Keratinocyte (primary cell): ENCODE measurements around the gene PSMB9. TPM values are rescaled to one million over a fixed set of nuclear protein-coding genes. Genes with fewer than 3 reads are reported as not detected.

Experiments
- DNase-seq: peaks from one replicate; pipeline ENCODE4 v3.0.0-alpha.2; 2011; ENCODE audit warnings: low read depth, missing footprints, low spot score
- FAIRE-seq: peaks from 2 replicates; lab custom pipeline; 2011; peaks lifted over from hg19 to GRCh38; lab: Jason Lieb, UNC
- H2AFZ ChIP-seq: 2 replicates; pipeline ENCODE4 v1.6.0; 2012; ENCODE audit warnings: low read length, control low read depth, inconsistent platforms; ENCODE audit not compliant: control insufficient read depth
- H3K27ac ChIP-seq: 2 replicates; pipeline ENCODE4 v1.5.1; 2011; ENCODE audit warnings: low read length; ENCODE audit not compliant: control insufficient read depth, insufficient read depth
- H3K27me3 ChIP-seq: 3 replicates; pipeline ENCODE4 v1.6.0; 2011; ENCODE audit warnings: low read length; ENCODE audit not compliant: control insufficient read depth, insufficient read depth; ENCODE audit errors: extremely low read depth
- H3K36me3 ChIP-seq, 2 experiments: 2 replicates in 1 of 2; 3 replicates in 1 of 2; pipeline ENCODE4 v1.5.1; 2011; ENCODE audit warnings: low read length in 2 of 2, mild to moderate bottlenecking in 1 of 2; ENCODE audit not compliant: control insufficient read depth in 2 of 2, insufficient read depth in 2 of 2; ENCODE audit errors: extremely low read depth in 1 of 2
- H3K4me1 ChIP-seq: 3 replicates; pipeline ENCODE4 v1.5.1; 2011; ENCODE audit warnings: low read length; ENCODE audit not compliant: control insufficient read depth, insufficient read depth; ENCODE audit errors: extremely low read depth
- H3K4me2 ChIP-seq: 3 replicates; pipeline ENCODE4 v1.6.0; 2011; ENCODE audit warnings: low read depth, low read length; ENCODE audit not compliant: control insufficient read depth, insufficient read depth; ENCODE audit errors: extremely low read depth
- H3K4me3 ChIP-seq, 3 experiments: fragments of 200-600 bp in 1 of 3; sonication (generic) in 1 of 3; 2 replicates in 2 of 3; 3 replicates in 1 of 3; pipeline ENCODE4 v1.5.1; 2011 to 2016; ENCODE audit warnings: low read length in 3 of 3, mild to moderate bottlenecking in 3 of 3, control low read depth in 2 of 3, inconsistent platforms in 1 of 3, low read depth in 1 of 3, mixed read lengths in 1 of 3, mixed run types in 1 of 3, moderate library complexity in 1 of 3; ENCODE audit not compliant: control insufficient read depth in 2 of 3, insufficient read depth in 2 of 3; ENCODE audit errors: extremely low read depth in 1 of 3
- H3K79me2 ChIP-seq: 2 replicates; pipeline ENCODE4 v1.6.0; 2012; ENCODE audit warnings: low read length; ENCODE audit not compliant: control insufficient read depth, insufficient read depth
- H3K9ac ChIP-seq: 3 replicates; pipeline ENCODE4 v1.6.0; 2011; ENCODE audit warnings: low read length; ENCODE audit not compliant: control insufficient read depth, insufficient read depth; ENCODE audit errors: extremely low read depth
- H3K9me1 ChIP-seq: 3 replicates; pipeline ENCODE4 v1.6.0; 2011; ENCODE audit warnings: low read length; ENCODE audit not compliant: control insufficient read depth, insufficient read depth; ENCODE audit errors: extremely low read depth
- H3K9me3 ChIP-seq: 2 replicates; pipeline ENCODE4 v1.5.1; 2012; ENCODE audit warnings: low read depth, low read length; ENCODE audit not compliant: control insufficient read depth
- H4K20me1 ChIP-seq: 3 replicates; pipeline ENCODE4 v1.6.0; 2011; ENCODE audit warnings: low read length; ENCODE audit not compliant: control insufficient read depth, insufficient read depth; ENCODE audit errors: extremely low read depth
- EZH2 ChIP-seq: IDR thresholded peaks from one replicate; pipeline ENCODE4 v1.6.1; 2012; ENCODE audit warnings: inconsistent platforms, mild to moderate bottlenecking, low read length, moderate library complexity
- dilution Hi-C: fragments of 300-500 bp; cut with MboI; formaldehyde crosslinking; loops from one replicate; pipeline ENCODE4 v1.7.0; 2020; ENCODE audit warnings: low sequenced_read_pairs; ENCODE audit not compliant: extremely low pct_ligation_motif_present
- polyA plus RNA-seq, 5 experiments: library from polyadenylated mRNA; depleted of rRNA in 3 of 5; stranded (reverse) in 3 of 5; stranded (forward) in 1 of 5; unstranded in 1 of 5; fragments of >200 nt; gene quantifications; 1 replicate in 1 of 5; 2 replicates in 3 of 5; 3 replicates in 1 of 5; pipeline versions ENCODE4 v1.2.1 to v1.2.3, GENCODE V29; 2011 to 2012; ENCODE audit warnings: missing spikeins in 2 of 5, low read depth in 1 of 5, low replicate concordance in 1 of 5
- TF ChIP-seq, protein P1 (sequence below), 3 experiments: IDR thresholded peaks in 1 of 3; conservative IDR thresholded peaks in 1 of 3; optimal IDR thresholded peaks in 1 of 3; 2 replicates in 2 of 3; 3 replicates in 1 of 3; pipeline versions ENCODE3 to v1.5.1; 2011; ENCODE audit warnings: low read length in 3 of 3, mild to moderate bottlenecking in 3 of 3, moderate library complexity in 2 of 3, control low read depth in 1 of 3, inconsistent platforms in 1 of 3; ENCODE audit not compliant: insufficient read depth in 2 of 3; ENCODE audit errors: extremely low read depth in 1 of 3

The PSMB9 gene
- polyA plus RNA-seq, 1 donor (not counting 4 experiments of a cell fraction or from before 2014, with no cell fraction given), result 25.4 TPM

DNA sequence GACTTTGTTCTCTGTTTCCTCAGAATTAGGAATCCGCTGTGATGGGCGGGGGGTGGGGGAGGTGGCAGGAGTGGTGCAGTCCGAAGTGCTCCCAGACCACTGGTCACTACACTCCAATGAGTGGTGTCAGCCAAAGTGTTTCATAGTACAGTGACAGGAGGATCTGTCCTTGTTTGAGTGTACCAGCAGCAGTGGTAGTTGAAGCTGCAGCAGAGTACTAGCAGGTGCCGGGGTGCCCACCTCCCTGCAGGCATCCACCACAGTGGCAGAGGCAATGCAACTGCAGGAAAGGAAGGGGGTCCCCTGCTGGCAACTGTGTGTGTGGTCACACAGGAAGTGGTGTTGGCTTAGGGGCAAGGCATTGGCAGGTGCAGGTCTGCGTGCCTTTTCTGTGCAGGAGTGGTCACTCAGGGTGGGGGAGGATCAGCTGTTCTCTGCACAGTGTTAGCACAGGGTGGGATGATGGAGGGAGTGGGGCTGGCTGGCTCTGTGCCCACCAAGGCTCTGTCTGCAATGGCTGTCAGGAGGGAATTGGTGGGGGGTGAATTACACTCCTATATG lies 46.9 kb upstream of the PSMB9 start:
- FAIRE-seq (no peak), DNase-seq (no peak)
- Histone ChIP-seq H3K36me3 (no peaks in the 10 kb centered on the region), H2AFZ (no peak overlapping the region), H3K9ac (no peak overlapping the region), H3K27me3 (no peaks in the 10 kb centered on the region), H3K4me3 (no peak overlapping the region), H3K4me2 (no peak overlapping the region), H4K20me1 (no peaks in the 10 kb centered on the region), H3K4me1 (no peaks in the 10 kb centered on the region), H3K9me1 (no peaks in the 10 kb centered on the region), H3K9me3 (no peaks in the 10 kb centered on the region), H3K79me2 (no peaks in the 10 kb centered on the region), H3K27ac (no peak overlapping the region)
- dilution Hi-C loops, result no loop called here
- no peak for TF ChIP-seq EZH2
- TF ChIP-seq, protein P1, sequence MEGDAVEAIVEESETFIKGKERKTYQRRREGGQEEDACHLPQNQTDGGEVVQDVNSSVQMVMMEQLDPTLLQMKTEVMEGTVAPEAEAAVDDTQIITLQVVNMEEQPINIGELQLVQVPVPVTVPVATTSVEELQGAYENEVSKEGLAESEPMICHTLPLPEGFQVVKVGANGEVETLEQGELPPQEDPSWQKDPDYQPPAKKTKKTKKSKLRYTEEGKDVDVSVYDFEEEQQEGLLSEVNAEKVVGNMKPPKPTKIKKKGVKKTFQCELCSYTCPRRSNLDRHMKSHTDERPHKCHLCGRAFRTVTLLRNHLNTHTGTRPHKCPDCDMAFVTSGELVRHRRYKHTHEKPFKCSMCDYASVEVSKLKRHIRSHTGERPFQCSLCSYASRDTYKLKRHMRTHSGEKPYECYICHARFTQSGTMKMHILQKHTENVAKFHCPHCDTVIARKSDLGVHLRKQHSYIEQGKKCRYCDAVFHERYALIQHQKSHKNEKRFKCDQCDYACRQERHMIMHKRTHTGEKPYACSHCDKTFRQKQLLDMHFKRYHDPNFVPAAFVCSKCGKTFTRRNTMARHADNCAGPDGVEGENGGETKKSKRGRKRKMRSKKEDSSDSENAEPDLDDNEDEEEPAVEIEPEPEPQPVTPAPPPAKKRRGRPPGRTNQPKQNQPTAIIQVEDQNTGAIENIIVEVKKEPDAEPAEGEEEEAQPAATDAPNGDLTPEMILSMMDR (optimal IDR thresholded peaks at IDR 0.05 in 1 of 3, IDR thresholded peaks at IDR 0.05 in 1 of 3, conservative IDR thresholded peaks at IDR 0.05 in 1 of 3; ENCODE audit: extremely low read depth in 1 of 3, insufficient read depth in 2 of 3, low read length in 3 of 3), result no peak

DNA sequence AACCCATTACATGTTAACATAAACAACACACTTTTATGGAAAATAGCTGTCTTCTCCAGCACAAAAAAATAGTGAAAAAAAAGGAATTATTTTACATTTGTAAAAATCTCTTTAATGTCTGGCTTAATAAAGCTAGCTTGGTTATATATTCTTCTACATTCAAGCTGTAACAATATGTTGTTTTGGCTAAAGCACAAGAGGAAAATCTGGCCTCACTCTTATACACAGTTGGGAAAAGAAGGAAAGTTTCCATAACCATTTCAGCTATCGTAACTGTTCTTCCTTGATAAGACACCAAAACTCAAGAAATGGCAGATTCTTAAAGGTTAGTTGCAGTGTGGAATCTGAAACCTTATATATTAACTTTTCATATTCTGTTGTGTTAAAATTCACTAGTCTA lies 44.8 kb upstream of the PSMB9 start:
- no peak overlapping the region for H2AFZ ChIP-seq
- H3K27me3 ChIP-seq, result no peaks in the 10 kb centered on the region
- H4K20me1 ChIP-seq, result no peaks in the 10 kb centered on the region
- no peak overlapping the region for H3K27ac ChIP-seq
- no peak overlapping the region for H3K4me3 ChIP-seq
- no peak for DNase-seq
- no peaks in the 10 kb centered on the region for H3K9me1 ChIP-seq
- dilution Hi-C loops, result no loop called here
- H3K36me3 ChIP-seq, result no peaks in the 10 kb centered on the region
- TF ChIP-seq EZH2, result no peak
- TF ChIP-seq, protein P1 (optimal IDR thresholded peaks at IDR 0.05 in 1 of 3, IDR thresholded peaks at IDR 0.05 in 1 of 3, conservative IDR thresholded peaks at IDR 0.05 in 1 of 3; ENCODE audit: extremely low read depth in 1 of 3, insufficient read depth in 2 of 3, low read length in 3 of 3), result no peak
- no peaks in the 10 kb centered on the region for H3K9me3 ChIP-seq
- H3K79me2 ChIP-seq, result no peaks in the 10 kb centered on the region
- no peak overlapping the region for H3K4me2 ChIP-seq
- FAIRE-seq, result no peak
- no peak overlapping the region for H3K9ac ChIP-seq
- H3K4me1 ChIP-seq, result peaks cover 4% of the 10 kb centered on the region
